ENCODE measurements around the gene EVX2.

EVX2 gene

GRCh38 chr2:176081837-176082524 lies 1.8 kb downstream of the EVX2 start:
- DNase-seq = no peak

- no peak for DNase-seq
Observed at GRCh38 chr2:176081376-176081836, 2.4 kb downstream of the EVX2 start.

- no peak for DNase-seq
Observed at GRCh38 chr2:176080540-176081375, 3.0 kb downstream of the EVX2 start.

- no peak for DNase-seq
Observed at GRCh38 chr2:176079831-176080539, 3.8 kb downstream of the EVX2 start.

- no peak for DNase-seq
Observed at GRCh38 chr2:176079285-176079830, 4.4 kb downstream of the EVX2 start.

- no peak for DNase-seq
Observed at GRCh38 chr2:176078541-176079284, 5.0 kb downstream of the EVX2 start.

GRCh38 chr2:176076796-176077195 lies 7.0 kb downstream of the EVX2 start:
- no peak for DNase-seq

- no peak for DNase-seq
Observed at GRCh38 chr2:176076063-176076462, 7.7 kb downstream of the EVX2 start.

- DNase-seq = no peak
Observed at GRCh38 chr2:176075481-176075880, 8.3 kb downstream of the EVX2 start.

- DNase-seq = no peak
Observed at GRCh38 chr2:176074919-176075425, 8.8 kb downstream of the EVX2 start.

- no peak for DNase-seq
Observed at GRCh38 chr2:176072951-176073904, 10.5 kb downstream of the EVX2 start.

- no peak for DNase-seq
Observed at GRCh38 chr2:176072292-176072669, 11.5 kb downstream of the EVX2 start.

- no peak for DNase-seq
Observed at GRCh38 chr2:176071330-176072291, 12.2 kb downstream of the EVX2 start.

GRCh38 chr2:176068419-176068832 lies 15.3 kb downstream of the EVX2 start:
- no peak for DNase-seq

- DNase-seq = no peak
Observed at GRCh38 chr2:176067589-176068418, 16.0 kb downstream of the EVX2 start.

GRCh38 chr2:176066645-176067588 lies 16.8 kb downstream of the EVX2 start:
- DNase-seq = no peak

- peak; percentile 29 for DNase-seq
Observed at GRCh38 chr2:176063958-176064357, 19.8 kb downstream of the EVX2 start.

GRCh38 chr2:176056406-176056805 lies 27.4 kb downstream of the EVX2 start:
- DNase-seq = no peak
